Keratinocyte (primary cell): Measurements from ENCODE around the gene CPLX3.

ENCODE experiments used
- EZH2 ChIP-seq: IDR thresholded peaks from one replicate; pipeline ENCODE4 v1.6.1; 2012; ENCODE audit warnings: inconsistent platforms, mild to moderate bottlenecking, low read length, moderate library complexity
- TF ChIP-seq, protein P1 (sequence below), 3 experiments: IDR thresholded peaks in 1 of 3; conservative IDR thresholded peaks in 1 of 3; optimal IDR thresholded peaks in 1 of 3; 2 replicates in 2 of 3; 3 replicates in 1 of 3; pipeline versions ENCODE3 to v1.5.1; 2011; ENCODE audit warnings: low read length in 3 of 3, mild to moderate bottlenecking in 3 of 3, moderate library complexity in 2 of 3, control low read depth in 1 of 3, inconsistent platforms in 1 of 3; ENCODE audit not compliant: insufficient read depth in 2 of 3; ENCODE audit errors: extremely low read depth in 1 of 3

GRCh38 chr15:74788683-74789151 is 37.7 kb upstream of the CPLX3 start:
- TF ChIP-seq, protein P1, sequence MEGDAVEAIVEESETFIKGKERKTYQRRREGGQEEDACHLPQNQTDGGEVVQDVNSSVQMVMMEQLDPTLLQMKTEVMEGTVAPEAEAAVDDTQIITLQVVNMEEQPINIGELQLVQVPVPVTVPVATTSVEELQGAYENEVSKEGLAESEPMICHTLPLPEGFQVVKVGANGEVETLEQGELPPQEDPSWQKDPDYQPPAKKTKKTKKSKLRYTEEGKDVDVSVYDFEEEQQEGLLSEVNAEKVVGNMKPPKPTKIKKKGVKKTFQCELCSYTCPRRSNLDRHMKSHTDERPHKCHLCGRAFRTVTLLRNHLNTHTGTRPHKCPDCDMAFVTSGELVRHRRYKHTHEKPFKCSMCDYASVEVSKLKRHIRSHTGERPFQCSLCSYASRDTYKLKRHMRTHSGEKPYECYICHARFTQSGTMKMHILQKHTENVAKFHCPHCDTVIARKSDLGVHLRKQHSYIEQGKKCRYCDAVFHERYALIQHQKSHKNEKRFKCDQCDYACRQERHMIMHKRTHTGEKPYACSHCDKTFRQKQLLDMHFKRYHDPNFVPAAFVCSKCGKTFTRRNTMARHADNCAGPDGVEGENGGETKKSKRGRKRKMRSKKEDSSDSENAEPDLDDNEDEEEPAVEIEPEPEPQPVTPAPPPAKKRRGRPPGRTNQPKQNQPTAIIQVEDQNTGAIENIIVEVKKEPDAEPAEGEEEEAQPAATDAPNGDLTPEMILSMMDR (optimal IDR thresholded peaks at IDR 0.05 in 1 of 3, IDR thresholded peaks at IDR 0.05 in 1 of 3, conservative IDR thresholded peaks at IDR 0.05 in 1 of 3; ENCODE audit: extremely low read depth in 1 of 3, insufficient read depth in 2 of 3, low read length in 3 of 3), result no peak
- TF ChIP-seq EZH2, result no peak
